Measurements from ENCODE around the gene SGTB. TPM values are rescaled to one million over a fixed set of nuclear protein-coding genes. Genes with fewer than 3 reads are reported as not detected.

Gene SGTB
- total RNA-seq, 1 donor from 2014 or later: 10.2 TPM

GRCh38 chr5:65742565-65743231 is 20.8 kb upstream of the SGTB start:
- Mint-ChIP-seq H3K4me1 (ENCODE audit: unreplicated experiment) (no peaks in the 10 kb centered on the region), H3K27me3 (no peaks in the 10 kb centered on the region), H3K9me3 (no peaks in the 10 kb centered on the region), H3K27ac (no peak overlapping the region), H3K4me3 (no peak overlapping the region), H3K36me3 (peaks cover 7% of the 10 kb centered on the region)
- TF ChIP-seq CTCF (conservative IDR thresholded peaks at IDR 0.05): peak; percentile 79
- no peak for DNase-seq (ENCODE audit: extremely low spot score, unreplicated experiment)

GRCh38 chr5:65739162-65739561 is 17.3 kb upstream of the SGTB start:
- Mint-ChIP-seq H3K4me3 (no peak overlapping the region), H3K27me3 (no peaks in the 10 kb centered on the region), H3K9me3 (no peaks in the 10 kb centered on the region), H3K36me3 (peaks cover 11% of the 10 kb centered on the region), H3K4me1 (ENCODE audit: unreplicated experiment) (no peaks in the 10 kb centered on the region), H3K27ac (no peak overlapping the region)
- DNase-seq (ENCODE audit: extremely low spot score, unreplicated experiment): no peak
- TF ChIP-seq CTCF (conservative IDR thresholded peaks at IDR 0.05): no peak

- Mint-ChIP-seq H3K27ac (no peak overlapping the region), H3K27me3 (no peaks in the 10 kb centered on the region), H3K4me1 (ENCODE audit: unreplicated experiment) (no peaks in the 10 kb centered on the region), H3K36me3 (peaks cover 8% of the 10 kb centered on the region), H3K4me3 (no peak overlapping the region), H3K9me3 (no peaks in the 10 kb centered on the region)
- DNase-seq (ENCODE audit: extremely low spot score, unreplicated experiment): no peak
- no peak for TF ChIP-seq CTCF (conservative IDR thresholded peaks at IDR 0.05)
Observed at GRCh38 chr5:65738305-65738704, 16.4 kb upstream of the SGTB start.

- H3K27me3 Mint-ChIP-seq: no peaks in the 10 kb centered on the region
- H3K4me3 Mint-ChIP-seq: no peak overlapping the region
- no peak for TF ChIP-seq CTCF (conservative IDR thresholded peaks at IDR 0.05)
- no peaks in the 10 kb centered on the region for H3K4me1 Mint-ChIP-seq (ENCODE audit: unreplicated experiment)
- H3K27ac Mint-ChIP-seq: peak overlapping the region; percentile 7
- no peak for DNase-seq (ENCODE audit: extremely low spot score, unreplicated experiment)
- H3K36me3 Mint-ChIP-seq: peaks cover 8% of the 10 kb centered on the region
- H3K9me3 Mint-ChIP-seq: no peaks in the 10 kb centered on the region
Observed at GRCh38 chr5:65737842-65738241, 15.9 kb upstream of the SGTB start.

- Mint-ChIP-seq H3K36me3 (peaks cover 17% of the 10 kb centered on the region), H3K27ac (no peak overlapping the region), H3K4me1 (ENCODE audit: unreplicated experiment) (no peaks in the 10 kb centered on the region), H3K4me3 (no peak overlapping the region), H3K27me3 (no peaks in the 10 kb centered on the region), H3K9me3 (no peaks in the 10 kb centered on the region)
- no peak for DNase-seq (ENCODE audit: extremely low spot score, unreplicated experiment)
- no peak for TF ChIP-seq CTCF (conservative IDR thresholded peaks at IDR 0.05)
Observed at GRCh38 chr5:65736011-65736410, 14.1 kb upstream of the SGTB start.
